Thyroid gland (tissue), 4 donors: ENCODE measurements around the gene DMC1. TPM values are rescaled to one million over a fixed set of nuclear protein-coding genes. Genes with fewer than 3 reads are reported as not detected.

Experiments used
- DNase-seq, 2 donors: peaks; one replicate each; pipeline ENCODE4 v3.0.0-alpha.2; 2019
- H3K27ac ChIP-seq, 3 donors: fragments of 200-600 bp; sonication (generic); 1 replicate in 2 of 3; 2 replicates in 1 of 3; pipeline ENCODE4 v1.5.1; 2016 to 2019; ENCODE audit warnings: mild to moderate bottlenecking in 1 of 3, moderate library complexity in 1 of 3
- H3K27me3 ChIP-seq: fragments of 200-600 bp; sonication (generic); one replicate; pipeline ENCODE4 v1.5.1; 2019
- H3K36me3 ChIP-seq, 2 donors: fragments of 200-600 bp; sonication (generic); one replicate each; pipeline ENCODE4 v1.5.1; 2016 to 2019
- H3K4me1 ChIP-seq, 2 donors: fragments of 200-600 bp; sonication (generic); one replicate each; pipeline ENCODE4 v1.5.1; 2017 to 2019
- H3K4me3 ChIP-seq, 3 donors: fragments of 200-600 bp; sonication (generic); replicated peaks in 1 of 3; 1 replicate in 2 of 3; 2 replicates in 1 of 3; pipeline ENCODE4 v1.5.1; 2016; ENCODE audit warnings: mild to moderate bottlenecking in 1 of 3
- H3K9me3 ChIP-seq: fragments of 200-600 bp; sonication (generic); one replicate; pipeline ENCODE4 v1.5.1; 2017
- CTCF ChIP-seq, 6 experiments: fragments of 200-600 bp in 3 of 6; fragments of 450-650 bp in 3 of 6; sonication (generic) in 3 of 6; IDR thresholded peaks; one replicate each; pipeline ENCODE4 v1.5.1; 2016 to 2019; ENCODE audit warnings: antibody characterized with exemption in 6 of 6, mild to moderate bottlenecking in 2 of 6, inconsistent platforms in 1 of 6, moderate library complexity in 1 of 6
- POLR2A ChIP-seq, 2 donors: fragments of 450-650 bp; IDR thresholded peaks; one replicate each; pipeline ENCODE4 v1.6.1; 2017; ENCODE audit warnings: antibody characterized with exemption in 2 of 2, mild to moderate bottlenecking in 2 of 2, moderate library complexity in 1 of 2
- WGBS, 2 donors: methylation state at CpG; one replicate each; pipeline ENCODE4 v1.1.5; 2017; 5-methylcytosine and 5-hydroxymethylcytosine counted together
- intact Hi-C: fragments of 100-400 bp; cut with DNase I; formaldehyde crosslinking; loops from one replicate; pipeline ENCODE4 v1.15.1; 2023
- total RNA-seq, 4 donors: library from RNA; depleted of rRNA; stranded (reverse); fragments of >200 nt; gene quantifications; one replicate each; pipeline ENCODE4 v1.2.3, GENCODE V29; 2016

Gene DMC1
- total RNA-seq, 4 donors from 2014 or later: 0.78 to 25.9 (median 1.1) TPM; not detected in 1

- H3K9me3 ChIP-seq: no peaks in the 10 kb centered on the region
- TF ChIP-seq POLR2A (IDR thresholded peaks at IDR 0.05): no peak
- TF ChIP-seq CTCF (IDR thresholded peaks at IDR 0.05): no peak
- no peak for DNase-seq
- WGBS, 2 donors: 88 to 96% methylated on average over 4 of the region's 4 CpGs
- no peaks in the 10 kb centered on the region for H3K36me3 ChIP-seq
- no peaks in the 10 kb centered on the region for H3K27me3 ChIP-seq
- intact Hi-C loops: no loop called here
- no peak overlapping the region for H3K4me3 ChIP-seq
- H3K4me1 ChIP-seq: no peaks in the 10 kb centered on the region
- H3K27ac ChIP-seq: no peak overlapping the region
Observed at GRCh38 chr22:38613588-38613987, 43.6 kb upstream of the DMC1 start.

GRCh38 chr22:38612217-38613006 lies 42.4 kb upstream of the DMC1 start:
- no peak overlapping the region for H3K27ac ChIP-seq
- intact Hi-C loops: no loop called here

GRCh38 chr22:38611559-38611958 lies 41.6 kb upstream of the DMC1 start:
- TF ChIP-seq CTCF (IDR thresholded peaks at IDR 0.05) (no peak), POLR2A (IDR thresholded peaks at IDR 0.05) (no peak)
- no peak overlapping the region for H3K4me3 ChIP-seq
- no peaks in the 10 kb centered on the region for H3K27me3 ChIP-seq
- H3K36me3 ChIP-seq: no peaks in the 10 kb centered on the region
- 94 to 95% methylated on average over 5 of the region's 5 CpGs for whole genome bisulfite sequencing, 2 donors
- no peaks in the 10 kb centered on the region for H3K4me1 ChIP-seq
- intact Hi-C loops: no loop called here
- H3K27ac ChIP-seq: no peak overlapping the region
- no peaks in the 10 kb centered on the region for H3K9me3 ChIP-seq
- DNase-seq: no peak

More at GRCh38 chr22:38612217-38613006, 42.4 kb upstream of the DMC1 start:
- Histone ChIP-seq H3K9me3 (no peaks in the 10 kb centered on the region), H3K27me3 (no peaks in the 10 kb centered on the region), H3K4me1 (no peaks in the 10 kb centered on the region), H3K4me3 (no peak overlapping the region), H3K36me3 (no peaks in the 10 kb centered on the region)
- DNase-seq: peak in 1 of 2 donors; percentile 13
- TF ChIP-seq POLR2A (IDR thresholded peaks at IDR 0.05): no peak
- no peak for TF ChIP-seq CTCF (IDR thresholded peaks at IDR 0.05)
- WGBS, 2 donors: 81 to 86% methylated on average over 5 of the region's 5 CpGs

- 89 to 98% methylated on average over 5 of the region's 5 CpGs for WGBS, 2 donors
- DNase-seq: no peak
- TF ChIP-seq POLR2A (IDR thresholded peaks at IDR 0.05) (no peak), CTCF (IDR thresholded peaks at IDR 0.05) (no peak)
- no peak overlapping the region for H3K4me3 ChIP-seq
- intact Hi-C loops: no loop called here
- H3K9me3 ChIP-seq: no peaks in the 10 kb centered on the region
- no peaks in the 10 kb centered on the region for H3K4me1 ChIP-seq
- H3K36me3 ChIP-seq: no peaks in the 10 kb centered on the region
- no peaks in the 10 kb centered on the region for H3K27me3 ChIP-seq
- no peak overlapping the region for H3K27ac ChIP-seq
Observed at GRCh38 chr22:38610234-38610633, 40.3 kb upstream of the DMC1 start.

GRCh38 chr22:38608992-38609750 lies 39.2 kb upstream of the DMC1 start:
- Histone ChIP-seq H3K9me3 (no peaks in the 10 kb centered on the region), H3K4me1 (no peaks in the 10 kb centered on the region), H3K27ac (no peak overlapping the region), H3K4me3 (no peak overlapping the region), H3K27me3 (no peaks in the 10 kb centered on the region), H3K36me3 (no peaks in the 10 kb centered on the region)
- no peak for DNase-seq
- TF ChIP-seq POLR2A (IDR thresholded peaks at IDR 0.05) (no peak), CTCF (IDR thresholded peaks at IDR 0.05) (no peak)
- WGBS, 2 donors: 84 to 85% methylated on average over 13 of the region's 13 CpGs
- intact Hi-C loops: no loop called here
